Body of pancreas (tissue), 4 donors: ENCODE measurements around the gene HOXA6. TPM values are rescaled to one million over a fixed set of nuclear protein-coding genes. Genes with fewer than 3 reads are reported as not detected.
A peak's percentile ranks its signal among the peaks of the same experiment; 100 is the strongest.

Experiments
- ATAC-seq: fragments of 150-250 bp; one replicate; pipeline ENCODE4 v1.9.1; 2016
- DNase-seq, 4 donors: peaks; one replicate each; pipeline ENCODE4 v3.0.0-alpha.2; 2019
- H3K27ac ChIP-seq, 4 donors: fragments of 200-600 bp; sonication (generic); 1 replicate in 3 of 4; 2 replicates in 1 of 4; pipeline versions ENCODE4 v1.5.1 to v1.6.1; 2016 to 2019; ENCODE audit warnings: mild to moderate bottlenecking in 1 of 4, mixed read lengths in 1 of 4, moderate library complexity in 1 of 4
- H3K27me3 ChIP-seq, 2 donors: fragments of 200-600 bp; sonication (generic); one replicate each; pipeline ENCODE4 v1.6.0; 2016; ENCODE audit warnings: mild to moderate bottlenecking in 1 of 2
- H3K36me3 ChIP-seq, 2 donors: fragments of 200-600 bp; sonication (generic); replicated peaks in 1 of 2; 2 replicates each; pipeline ENCODE4 v1.5.1; 2016; ENCODE audit warnings: low read depth in 2 of 2; ENCODE audit not compliant: insufficient read depth in 1 of 2
- H3K4me1 ChIP-seq: fragments of 200-600 bp; sonication (generic); one replicate; pipeline ENCODE4 v1.6.0; 2016
- H3K4me3 ChIP-seq, 2 donors: fragments of 200-600 bp; sonication (generic); 1 replicate in 1 of 2; 2 replicates in 1 of 2; pipeline ENCODE4 v1.5.1; 2016 to 2019
- H3K9me3 ChIP-seq, 3 donors: fragments of 200-600 bp; sonication (generic); 1 replicate in 2 of 3; 2 replicates in 1 of 3; pipeline ENCODE4 v1.5.1; 2016
- POLR2A ChIP-seq, 3 donors: fragments of 450-650 bp; IDR thresholded peaks; one replicate each; pipeline ENCODE4 v1.6.1; 2016; ENCODE audit warnings: antibody characterized with exemption in 3 of 3, mild to moderate bottlenecking in 2 of 3
- WGBS, 2 donors: methylation state at CpG; one replicate each; pipeline ENCODE4 v1.1.5; 2017; 5-methylcytosine and 5-hydroxymethylcytosine counted together
- intact Hi-C: fragments of 100-400 bp; cut with DNase I; formaldehyde crosslinking; loops from one replicate; pipeline ENCODE4 v1.15.1; 2023
- total RNA-seq, 2 donors: library from RNA; depleted of rRNA; stranded (reverse); fragments of >200 nt; gene quantifications; one replicate each; pipeline ENCODE4 v1.1.0, GENCODE V29; 2016
- TF ChIP-seq, protein P1 (sequence below), 7 experiments: fragments of 450-650 bp in 4 of 7; fragments of 200-600 bp in 3 of 7; sonication (generic) in 3 of 7; IDR thresholded peaks; one replicate each; pipeline ENCODE4 v1.5.1; 2016 to 2019; ENCODE audit warnings: antibody characterized with exemption in 7 of 7

Gene HOXA6
- total RNA-seq, 2 donors from 2014 or later, result not detected

DNA sequence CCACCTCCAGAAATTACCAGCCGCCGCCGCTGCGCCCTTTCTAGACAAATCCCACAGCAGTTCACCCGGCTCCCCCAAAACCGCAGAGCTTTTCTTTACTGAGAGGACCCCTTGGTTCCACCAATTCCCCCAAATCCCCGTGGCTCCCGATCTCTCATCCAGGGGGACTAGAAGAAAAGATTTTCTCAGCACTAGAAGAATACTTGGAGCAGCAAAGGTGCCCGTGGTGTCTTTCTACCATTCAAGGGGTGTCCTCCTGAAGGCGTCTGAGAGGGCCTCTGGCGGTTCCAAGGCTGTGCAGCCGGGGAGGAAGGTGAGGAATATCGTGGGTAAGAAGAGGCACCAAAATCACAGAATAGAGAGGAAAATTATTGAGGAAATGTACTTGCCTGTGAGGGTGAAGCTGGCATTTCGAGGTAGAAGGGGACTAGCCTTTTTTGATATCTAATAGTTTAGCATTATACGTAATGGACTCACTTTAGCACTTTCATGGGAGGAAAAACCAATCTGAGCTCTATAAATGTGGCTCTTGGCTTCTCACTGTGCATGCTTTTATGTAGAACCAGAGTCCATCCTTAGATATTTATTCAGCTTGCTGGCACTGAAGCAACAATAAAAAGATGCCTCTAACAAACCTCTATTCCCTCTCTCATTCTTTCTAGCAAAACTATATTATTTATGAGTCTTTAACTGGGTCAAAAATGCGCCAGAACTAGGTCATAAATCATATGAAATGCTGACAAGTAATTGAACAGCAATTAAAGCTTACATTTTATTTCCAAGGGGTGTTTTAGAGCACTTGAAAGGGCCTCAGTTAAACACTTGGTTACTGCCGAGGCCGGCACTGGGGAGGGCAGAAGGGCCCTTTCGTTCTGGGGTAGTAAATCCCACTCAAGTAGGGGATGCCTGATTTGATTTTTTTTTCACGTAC lies 31.3 kb downstream of the HOXA6 start:
- no peaks in the 10 kb centered on the region for H3K36me3 ChIP-seq
- intact Hi-C loops, result no loop called here
- no peak for DNase-seq
- H3K9me3 ChIP-seq, result no peaks in the 10 kb centered on the region
- peak overlapping the region in 1 of 4 donors; percentile 56 for H3K27ac ChIP-seq
- ATAC-seq, result no peak
- WGBS, 2 donors, result 29 to 35% methylated on average over 20 of the region's 20 CpGs
- TF ChIP-seq POLR2A (IDR thresholded peaks at IDR 0.05), result no peak
- TF ChIP-seq, protein P1, sequence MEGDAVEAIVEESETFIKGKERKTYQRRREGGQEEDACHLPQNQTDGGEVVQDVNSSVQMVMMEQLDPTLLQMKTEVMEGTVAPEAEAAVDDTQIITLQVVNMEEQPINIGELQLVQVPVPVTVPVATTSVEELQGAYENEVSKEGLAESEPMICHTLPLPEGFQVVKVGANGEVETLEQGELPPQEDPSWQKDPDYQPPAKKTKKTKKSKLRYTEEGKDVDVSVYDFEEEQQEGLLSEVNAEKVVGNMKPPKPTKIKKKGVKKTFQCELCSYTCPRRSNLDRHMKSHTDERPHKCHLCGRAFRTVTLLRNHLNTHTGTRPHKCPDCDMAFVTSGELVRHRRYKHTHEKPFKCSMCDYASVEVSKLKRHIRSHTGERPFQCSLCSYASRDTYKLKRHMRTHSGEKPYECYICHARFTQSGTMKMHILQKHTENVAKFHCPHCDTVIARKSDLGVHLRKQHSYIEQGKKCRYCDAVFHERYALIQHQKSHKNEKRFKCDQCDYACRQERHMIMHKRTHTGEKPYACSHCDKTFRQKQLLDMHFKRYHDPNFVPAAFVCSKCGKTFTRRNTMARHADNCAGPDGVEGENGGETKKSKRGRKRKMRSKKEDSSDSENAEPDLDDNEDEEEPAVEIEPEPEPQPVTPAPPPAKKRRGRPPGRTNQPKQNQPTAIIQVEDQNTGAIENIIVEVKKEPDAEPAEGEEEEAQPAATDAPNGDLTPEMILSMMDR (IDR thresholded peaks at IDR 0.05), result no peak
- H3K27me3 ChIP-seq, result peaks cover 5 to 25% of the 10 kb centered on the region in 2 donors
- H3K4me3 ChIP-seq, result no peak overlapping the region
- peaks cover 8% of the 10 kb centered on the region for H3K4me1 ChIP-seq

DNA sequence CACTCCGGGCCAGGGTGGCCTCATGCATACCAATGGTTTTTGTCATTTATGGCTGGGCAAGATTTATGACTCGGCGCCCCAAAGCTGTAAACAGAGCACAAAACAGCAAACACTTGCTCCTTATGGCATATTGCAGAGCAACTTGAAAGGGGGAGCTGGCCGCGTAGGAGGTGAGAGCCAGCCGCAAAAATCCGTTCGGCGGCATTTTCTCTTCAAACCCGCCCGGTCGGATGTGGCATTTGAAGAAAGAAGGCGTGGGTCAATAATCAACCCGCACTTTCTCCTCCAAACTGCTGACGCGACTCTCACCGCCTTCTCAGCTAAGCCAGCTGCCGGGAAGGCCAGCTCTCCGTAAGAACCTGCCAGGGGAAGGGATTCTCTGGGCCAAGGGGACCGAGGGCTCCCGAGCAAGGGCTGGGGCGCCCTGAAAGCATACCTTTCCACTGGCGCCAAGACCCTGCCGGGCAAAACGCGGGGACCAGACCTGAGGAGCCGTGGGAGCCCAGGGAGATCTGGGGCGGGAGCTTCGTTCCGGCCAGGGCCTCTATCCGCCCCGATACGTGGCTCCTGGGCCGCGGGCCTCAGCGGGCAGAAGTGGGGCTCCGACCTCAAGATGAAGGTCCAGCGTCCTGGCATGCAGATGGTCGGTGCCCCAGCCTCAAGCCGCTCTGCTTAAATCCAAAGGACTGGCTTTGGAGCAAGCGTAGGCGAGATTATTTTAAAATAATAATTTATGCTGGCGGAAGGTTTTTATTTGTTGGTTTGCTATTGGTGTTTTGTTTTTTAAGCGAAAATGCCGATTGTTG lies 32.1 kb downstream of the HOXA6 start:
- ATAC-seq, result no peak
- intact Hi-C loops, result no loop called here
- Histone ChIP-seq H3K27ac (peak overlapping the region in 3 of 4 donors; percentile 30 to 62 (median 56)), H3K9me3 (no peaks in the 10 kb centered on the region), H3K4me1 (peaks cover 8% of the 10 kb centered on the region), H3K36me3 (no peaks in the 10 kb centered on the region), H3K4me3 (no peak overlapping the region), H3K27me3 (peaks cover 5 to 21% of the 10 kb centered on the region in 2 donors)
- TF ChIP-seq POLR2A (IDR thresholded peaks at IDR 0.05), result no peak
- TF ChIP-seq, protein P1 (IDR thresholded peaks at IDR 0.05), result no peak
- DNase-seq, result no peak
- WGBS, 2 donors, result 16% methylated on average over 28 to 41 of the region's 45 CpGs

DNA sequence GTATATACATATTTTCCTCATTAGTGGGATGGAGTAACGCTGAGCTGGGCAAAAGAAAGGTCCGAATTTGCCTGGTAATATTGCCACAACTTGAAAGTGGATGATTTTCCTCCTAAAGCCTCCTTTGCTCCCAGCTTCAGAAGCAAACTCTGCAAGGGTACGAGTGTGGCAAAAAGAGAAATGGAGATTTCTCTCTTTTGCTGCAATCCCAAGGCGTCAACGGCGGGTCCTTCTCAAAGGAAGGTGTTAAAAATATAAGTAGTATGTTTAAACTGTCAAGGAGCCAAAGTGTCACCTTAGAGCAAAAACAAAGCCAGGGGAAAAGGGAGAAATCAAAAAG lies 32.7 kb downstream of the HOXA6 start:
- no peak for ATAC-seq
- Histone ChIP-seq H3K4me1 (peaks cover 8% of the 10 kb centered on the region), H3K27ac (peak overlapping the region in 3 of 4 donors; percentile 30 to 62 (median 56)), H3K9me3 (no peaks in the 10 kb centered on the region), H3K4me3 (no peak overlapping the region), H3K27me3 (peaks cover 5 to 21% of the 10 kb centered on the region in 2 donors), H3K36me3 (no peaks in the 10 kb centered on the region)
- 29 to 39% methylated on average over 6 of the region's 6 CpGs for WGBS, 2 donors
- no peak for DNase-seq
- TF ChIP-seq POLR2A (IDR thresholded peaks at IDR 0.05), result no peak
- TF ChIP-seq, protein P1 (IDR thresholded peaks at IDR 0.05), result no peak
- intact Hi-C loops, result no loop called here

DNA sequence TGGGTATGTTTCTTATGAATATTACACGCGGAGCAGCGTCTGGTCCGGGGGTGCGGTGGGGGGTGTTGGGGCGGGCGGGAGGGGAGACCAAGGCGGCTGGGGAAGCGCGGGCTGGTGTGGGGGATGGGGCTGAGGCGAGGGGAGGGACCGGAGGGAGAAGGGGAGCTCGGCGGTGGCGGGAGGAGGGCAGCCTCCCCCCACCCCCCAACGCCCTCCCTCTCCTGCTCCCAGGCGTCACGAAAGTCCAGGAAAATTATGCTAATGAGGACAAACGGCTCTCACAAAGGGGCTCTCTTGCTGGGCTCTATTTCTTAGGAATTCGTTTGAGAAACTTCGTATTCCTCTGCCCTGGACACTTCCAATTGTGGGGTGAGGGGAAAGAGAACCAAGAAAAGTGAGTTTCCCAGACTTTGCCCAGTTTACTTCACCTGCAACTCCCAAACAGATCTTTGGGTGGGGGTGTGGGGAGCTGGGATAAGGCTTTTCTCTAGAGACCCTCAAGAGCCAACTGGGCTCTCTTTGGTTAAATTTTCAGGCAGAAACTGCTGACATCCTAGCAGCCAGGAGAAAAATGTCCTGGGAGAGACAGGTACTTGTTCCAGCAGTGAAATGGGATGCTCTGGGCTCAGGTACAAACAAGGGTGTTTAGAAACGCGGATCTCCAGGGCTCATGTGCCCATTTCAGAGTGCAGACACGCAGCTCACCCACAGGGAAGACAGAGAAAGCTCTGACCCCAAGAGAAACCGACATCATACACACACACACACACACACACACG lies 33.4 kb downstream of the HOXA6 start:
- Histone ChIP-seq H3K4me3 (no peak overlapping the region), H3K9me3 (no peaks in the 10 kb centered on the region), H3K27ac (peak overlapping the region; percentile 4 to 62 (median 46)), H3K4me1 (peaks cover 8% of the 10 kb centered on the region), H3K27me3 (peaks cover 5 to 21% of the 10 kb centered on the region in 2 donors), H3K36me3 (no peaks in the 10 kb centered on the region)
- DNase-seq, result no peak
- no peak for ATAC-seq
- intact Hi-C loops, result no loop called here
- WGBS, 2 donors, result 11 to 18% methylated on average over 14 to 19 of the region's 26 CpGs
- TF ChIP-seq, protein P1 (IDR thresholded peaks at IDR 0.05), result no peak
- TF ChIP-seq POLR2A (IDR thresholded peaks at IDR 0.05), result no peak
